Endothelial cell of umbilical vein (primary cell): ENCODE measurements around the gene NPY.

Experiments used
- CTCF ChIP-seq, 2 donors: IDR thresholded peaks; 1 replicate in 1 of 2; 2 replicates in 1 of 2; pipeline ENCODE4 v1.5.1; 2011; ENCODE audit warnings: low read length in 2 of 2, mild to moderate bottlenecking in 2 of 2, moderate library complexity in 2 of 2, control low read depth in 1 of 2, inconsistent platforms in 1 of 2, low read depth in 1 of 2; ENCODE audit not compliant: insufficient read depth in 1 of 2; ENCODE audit errors: extremely low read depth in 1 of 2
- EZH2 ChIP-seq: IDR thresholded peaks from 2 replicates; pipeline ENCODE4 v1.6.1; 2012; ENCODE audit warnings: borderline replicate concordance, low read depth, mild to moderate bottlenecking, moderate library complexity, low read length, inconsistent platforms; ENCODE audit not compliant: severe bottlenecking
- FOS ChIP-seq: IDR thresholded peaks from 2 replicates; pipeline ENCODE4 v1.6.1; 2011; ENCODE audit warnings: mild to moderate bottlenecking, low read length, moderate library complexity, borderline replicate concordance; ENCODE audit not compliant: insufficient read depth
- GATA2 ChIP-seq: IDR thresholded peaks from 2 replicates; pipeline ENCODE4 v1.7.0; 2011; ENCODE audit warnings: low read depth, mild to moderate bottlenecking, moderate library complexity, mixed read lengths, low read length; ENCODE audit not compliant: insufficient read length, insufficient read depth
- JUN ChIP-seq: IDR thresholded peaks from 2 replicates; pipeline ENCODE4 v1.6.1; 2011; ENCODE audit warnings: borderline replicate concordance, low read depth; ENCODE audit not compliant: insufficient read length, insufficient read depth
- MAX ChIP-seq: IDR thresholded peaks from 2 replicates; pipeline ENCODE4 v1.6.1; 2011; ENCODE audit not compliant: insufficient read depth, insufficient read length
- MYC ChIP-seq: IDR thresholded peaks from one replicate; pipeline ENCODE4 v1.6.1; 2011; ENCODE audit warnings: mild to moderate bottlenecking, low read depth, low read length
- POLR2A ChIP-seq: IDR thresholded peaks from 2 replicates; pipeline ENCODE4 v1.6.1; 2012; ENCODE audit warnings: low read depth, mild to moderate bottlenecking, control low read depth, low read length
- POLR2AphosphoS5 ChIP-seq: IDR thresholded peaks from 2 replicates; pipeline ENCODE4 v1.6.1; 2012; ENCODE audit warnings: low read depth, mild to moderate bottlenecking, control low read depth, low read length, moderate library complexity; ENCODE audit not compliant: insufficient read depth

GRCh38 chr7:24291271-24291670 is 7.3 kb downstream of the NPY start:
- TF ChIP-seq POLR2A (no peak), POLR2AphosphoS5 (no peak), CTCF (IDR thresholded peaks at IDR 0.05; ENCODE audit: extremely low read depth in 1 of 2, insufficient read depth in 1 of 2, low read depth in 1 of 2, low read length in 2 of 2) (no peak), FOS (no peak), EZH2 (no peak), MAX (no peak), JUN (no peak), GATA2 (no peak), MYC (no peak)
